HG02678 (cell line): ENCODE data around the gene IL36A.

Experiments used
- ATAC-seq: cut with Tn5 transposase; IDR thresholded peaks from one replicate; pipeline ENCODE4 v1.9.1; 2021; ENCODE audit warnings: mild to moderate bottlenecking, moderate library complexity; ENCODE audit not compliant: unreplicated experiment

The IL36A gene

DNA sequence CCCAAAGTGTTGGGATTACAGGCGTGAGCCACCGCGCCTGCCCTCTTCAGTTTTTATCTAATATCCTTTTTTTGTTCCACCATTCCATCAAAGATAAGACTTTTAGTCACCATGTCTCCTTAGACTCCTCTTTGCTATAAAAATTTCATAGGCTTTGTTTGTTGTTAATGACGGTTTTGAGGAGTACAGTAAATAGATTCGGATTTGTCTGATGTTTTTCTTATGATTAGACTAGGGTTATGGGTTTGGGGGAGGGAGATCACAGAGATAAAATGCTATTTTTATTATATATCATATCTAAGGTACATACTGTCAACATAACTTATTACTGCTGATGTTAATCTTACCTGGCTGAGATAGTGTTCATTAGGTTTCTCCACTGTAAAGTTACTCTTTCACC is 41.2 kb downstream of the IL36A start:
- ATAC-seq = no peak

DNA sequence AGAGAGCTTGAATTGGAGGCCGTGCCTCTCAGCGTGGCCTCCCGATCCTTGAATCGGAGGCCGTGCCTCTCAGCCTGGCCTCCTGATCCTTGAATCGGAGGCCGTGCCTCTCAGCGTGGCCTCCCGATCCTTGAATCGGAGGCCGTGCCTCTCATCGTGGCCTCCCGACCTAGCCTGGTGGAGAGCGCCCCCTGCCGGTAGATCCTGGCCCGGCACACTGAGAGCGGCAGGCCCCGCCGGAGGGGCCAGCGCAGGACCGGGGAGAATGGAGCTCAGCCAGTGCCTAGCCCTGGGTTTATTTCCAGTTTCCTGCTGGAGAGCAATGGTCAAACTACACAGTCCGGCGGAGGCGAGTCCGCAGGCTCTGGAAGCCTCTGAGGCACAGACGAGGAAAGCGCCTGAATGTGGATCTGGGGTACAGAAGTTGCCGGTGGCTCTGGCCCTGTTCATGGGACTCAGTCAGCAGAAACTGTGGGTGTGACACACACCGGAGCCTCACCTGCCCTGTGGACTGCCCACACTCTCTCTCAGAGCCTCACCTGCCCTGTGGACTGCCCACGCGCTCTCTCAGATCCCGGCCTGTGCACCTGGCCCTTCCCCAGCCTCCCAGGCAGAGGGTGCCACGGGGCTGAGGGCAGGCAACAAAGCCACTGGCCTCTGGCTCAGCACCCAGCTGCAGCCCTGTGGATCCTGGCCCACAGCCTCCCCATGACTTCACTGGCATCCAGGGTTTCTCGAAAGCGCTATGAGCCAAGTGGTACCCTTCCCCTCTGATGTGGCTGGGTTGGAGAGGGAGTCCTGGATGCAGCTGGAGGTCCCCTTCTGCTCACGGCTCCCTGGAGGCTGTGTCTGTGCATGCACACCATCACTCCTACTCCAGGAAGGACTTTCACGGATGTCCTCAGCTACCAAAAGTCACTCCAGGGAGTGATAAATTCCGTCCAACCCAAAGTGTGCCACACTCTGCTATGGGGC is 45.9 kb downstream of the IL36A start:
- no peak for ATAC-seq

- no peak for ATAC-seq
Observed at GRCh38 chr2:113052396-113052917, 47.2 kb downstream of the IL36A start, which contains the start of gene IL36B. IL36B (minus strand) TSS chr2:113052867.

- no peak for ATAC-seq
Observed at GRCh38 chr2:113053666-113054065, 48.4 kb downstream of the IL36A start.

- ATAC-seq = no peak
Observed at GRCh38 chr2:113054066-113054465, 48.8 kb downstream of the IL36A start.

DNA sequence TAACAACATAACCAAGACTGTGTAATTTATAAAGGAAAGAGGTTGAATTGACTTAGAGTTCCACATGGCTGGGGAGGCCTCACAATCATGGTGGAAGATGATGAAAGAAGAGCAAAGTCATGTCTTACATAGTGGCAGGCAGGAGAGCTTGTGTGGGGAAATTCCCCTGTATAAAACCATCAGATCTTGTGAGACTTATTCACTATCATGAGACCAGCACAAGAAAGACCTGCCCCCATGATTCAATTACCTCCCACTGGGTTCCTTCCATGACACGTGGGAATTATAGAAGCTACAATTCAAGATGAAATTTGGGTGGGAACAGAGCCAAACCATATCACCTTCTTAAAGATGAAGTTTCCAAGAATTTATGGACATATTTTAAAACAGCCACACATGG is 51.3 kb downstream of the IL36A start:
- ATAC-seq = no peak

GRCh38 chr2:113057117-113057516 is 51.9 kb downstream of the IL36A start:
- ATAC-seq = no peak
